GM12864 (cell line): ENCODE measurements around the gene TAP2.
"Not testable (repeated sequence)": the region's sequence is repeated elsewhere in the genome, so short reads cannot be mapped to it uniquely, and the experiment has no call there.

Experiments
- DNase-seq: peaks from one replicate; pipeline ENCODE4 v3.0.0-alpha.2; 2011; ENCODE audit warnings: low read depth
- H3K4me3 ChIP-seq: 2 replicates; pipeline ENCODE4 v1.5.1; 2011; ENCODE audit warnings: mild to moderate bottlenecking, low read depth, low read length, control low read depth
- TF ChIP-seq, protein P1 (sequence below): IDR thresholded peaks from 2 replicates; pipeline ENCODE4 v1.5.1; 2011; ENCODE audit warnings: low read depth, mild to moderate bottlenecking, moderate library complexity, low read length, control low read depth, inconsistent platforms; ENCODE audit errors: missing control alignments

The TAP2 gene

DNA sequence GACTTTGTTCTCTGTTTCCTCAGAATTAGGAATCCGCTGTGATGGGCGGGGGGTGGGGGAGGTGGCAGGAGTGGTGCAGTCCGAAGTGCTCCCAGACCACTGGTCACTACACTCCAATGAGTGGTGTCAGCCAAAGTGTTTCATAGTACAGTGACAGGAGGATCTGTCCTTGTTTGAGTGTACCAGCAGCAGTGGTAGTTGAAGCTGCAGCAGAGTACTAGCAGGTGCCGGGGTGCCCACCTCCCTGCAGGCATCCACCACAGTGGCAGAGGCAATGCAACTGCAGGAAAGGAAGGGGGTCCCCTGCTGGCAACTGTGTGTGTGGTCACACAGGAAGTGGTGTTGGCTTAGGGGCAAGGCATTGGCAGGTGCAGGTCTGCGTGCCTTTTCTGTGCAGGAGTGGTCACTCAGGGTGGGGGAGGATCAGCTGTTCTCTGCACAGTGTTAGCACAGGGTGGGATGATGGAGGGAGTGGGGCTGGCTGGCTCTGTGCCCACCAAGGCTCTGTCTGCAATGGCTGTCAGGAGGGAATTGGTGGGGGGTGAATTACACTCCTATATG is 31.4 kb downstream of the TAP2 start:
- H3K4me3 ChIP-seq, result no peak overlapping the region
- TF ChIP-seq, protein P1, sequence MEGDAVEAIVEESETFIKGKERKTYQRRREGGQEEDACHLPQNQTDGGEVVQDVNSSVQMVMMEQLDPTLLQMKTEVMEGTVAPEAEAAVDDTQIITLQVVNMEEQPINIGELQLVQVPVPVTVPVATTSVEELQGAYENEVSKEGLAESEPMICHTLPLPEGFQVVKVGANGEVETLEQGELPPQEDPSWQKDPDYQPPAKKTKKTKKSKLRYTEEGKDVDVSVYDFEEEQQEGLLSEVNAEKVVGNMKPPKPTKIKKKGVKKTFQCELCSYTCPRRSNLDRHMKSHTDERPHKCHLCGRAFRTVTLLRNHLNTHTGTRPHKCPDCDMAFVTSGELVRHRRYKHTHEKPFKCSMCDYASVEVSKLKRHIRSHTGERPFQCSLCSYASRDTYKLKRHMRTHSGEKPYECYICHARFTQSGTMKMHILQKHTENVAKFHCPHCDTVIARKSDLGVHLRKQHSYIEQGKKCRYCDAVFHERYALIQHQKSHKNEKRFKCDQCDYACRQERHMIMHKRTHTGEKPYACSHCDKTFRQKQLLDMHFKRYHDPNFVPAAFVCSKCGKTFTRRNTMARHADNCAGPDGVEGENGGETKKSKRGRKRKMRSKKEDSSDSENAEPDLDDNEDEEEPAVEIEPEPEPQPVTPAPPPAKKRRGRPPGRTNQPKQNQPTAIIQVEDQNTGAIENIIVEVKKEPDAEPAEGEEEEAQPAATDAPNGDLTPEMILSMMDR, result peak; percentile 20
- no peak for DNase-seq

DNA sequence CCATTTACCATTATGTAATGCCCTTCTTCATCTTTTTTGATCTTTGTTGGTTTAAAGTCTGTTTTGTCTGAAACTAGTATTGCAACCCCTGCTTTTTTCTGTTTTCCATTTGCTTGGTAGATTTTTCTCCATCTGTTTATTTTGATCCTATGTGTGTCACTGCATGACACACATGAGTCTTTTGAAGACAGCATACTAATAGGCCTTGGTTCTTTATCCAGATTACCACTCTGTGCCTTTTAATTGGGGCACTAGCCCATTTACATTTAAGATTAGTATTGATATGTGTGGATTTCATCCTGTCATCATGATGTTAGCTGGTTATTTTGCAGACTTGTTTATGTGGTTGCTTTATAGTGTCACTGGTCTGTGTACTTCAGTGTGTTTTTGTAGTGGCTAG is 33.1 kb downstream of the TAP2 start:
- H3K4me3 ChIP-seq, DNase-seq: not testable (repeated sequence)

DNA sequence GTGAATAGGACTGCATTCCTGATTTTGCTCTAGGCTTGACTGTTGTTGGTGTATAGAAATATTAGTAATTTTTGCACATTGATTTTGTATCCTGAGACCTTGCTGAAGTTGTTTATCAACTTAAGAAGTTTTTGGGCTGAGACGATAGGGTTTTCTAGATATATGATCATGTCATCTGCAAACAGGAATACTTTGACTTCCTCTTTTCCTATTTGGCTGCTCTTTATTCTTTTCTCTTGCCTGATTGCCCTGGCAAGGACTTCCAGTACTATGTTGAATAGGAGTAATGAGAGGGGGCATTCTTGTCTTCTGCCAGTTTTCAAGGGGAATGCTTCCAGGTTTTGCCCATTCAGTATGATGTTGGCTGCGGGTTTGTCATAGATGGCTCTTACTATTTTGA is 35.1 kb downstream of the TAP2 start:
- TF ChIP-seq, protein P1, result no peak
- DNase-seq, result no peak
- H3K4me3 ChIP-seq, result no peak overlapping the region

DNA sequence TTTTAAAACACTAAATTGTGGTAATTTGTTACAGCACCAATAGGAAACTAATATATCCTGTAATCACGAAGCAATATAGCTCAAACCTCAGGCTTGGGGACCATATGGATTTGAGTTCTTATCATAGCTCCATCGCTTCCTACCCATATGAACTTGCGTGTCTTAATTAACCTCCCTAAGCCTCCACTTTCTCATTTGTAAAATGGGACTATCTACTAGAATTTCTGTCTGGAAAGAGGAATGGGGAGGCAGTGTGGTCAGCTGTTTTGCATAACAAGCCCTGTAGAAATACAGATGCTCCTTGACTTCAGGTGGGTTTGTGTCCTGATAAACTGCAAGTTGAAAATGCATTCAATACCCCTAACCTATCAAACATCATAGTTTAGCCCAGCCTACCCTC is 38.8 kb downstream of the TAP2 start:
- TF ChIP-seq, protein P1, result no peak
- no peak for DNase-seq
- H3K4me3 ChIP-seq, result no peak overlapping the region

DNA sequence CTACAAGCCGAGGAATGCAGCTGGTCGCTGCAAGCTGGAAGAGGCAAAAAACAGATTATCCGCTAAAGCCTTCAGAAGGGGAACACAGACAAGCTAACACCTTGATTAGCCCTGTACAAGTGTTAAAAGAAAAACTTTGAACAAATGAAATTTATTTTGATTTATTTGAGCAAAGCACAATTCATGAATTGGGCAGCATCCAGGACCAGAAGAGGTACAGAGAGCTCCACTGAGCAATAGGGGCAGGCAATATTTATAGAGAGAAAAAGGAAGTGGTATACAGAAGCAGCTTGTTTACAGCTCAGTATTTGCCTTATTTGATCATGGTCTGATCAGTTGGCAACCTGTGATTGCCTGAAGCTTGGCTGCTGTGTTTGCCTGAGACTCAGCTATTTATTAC is 39.4 kb downstream of the TAP2 start:
- TF ChIP-seq, protein P1, result no peak
- no peak for DNase-seq
- no peak overlapping the region for H3K4me3 ChIP-seq

DNA sequence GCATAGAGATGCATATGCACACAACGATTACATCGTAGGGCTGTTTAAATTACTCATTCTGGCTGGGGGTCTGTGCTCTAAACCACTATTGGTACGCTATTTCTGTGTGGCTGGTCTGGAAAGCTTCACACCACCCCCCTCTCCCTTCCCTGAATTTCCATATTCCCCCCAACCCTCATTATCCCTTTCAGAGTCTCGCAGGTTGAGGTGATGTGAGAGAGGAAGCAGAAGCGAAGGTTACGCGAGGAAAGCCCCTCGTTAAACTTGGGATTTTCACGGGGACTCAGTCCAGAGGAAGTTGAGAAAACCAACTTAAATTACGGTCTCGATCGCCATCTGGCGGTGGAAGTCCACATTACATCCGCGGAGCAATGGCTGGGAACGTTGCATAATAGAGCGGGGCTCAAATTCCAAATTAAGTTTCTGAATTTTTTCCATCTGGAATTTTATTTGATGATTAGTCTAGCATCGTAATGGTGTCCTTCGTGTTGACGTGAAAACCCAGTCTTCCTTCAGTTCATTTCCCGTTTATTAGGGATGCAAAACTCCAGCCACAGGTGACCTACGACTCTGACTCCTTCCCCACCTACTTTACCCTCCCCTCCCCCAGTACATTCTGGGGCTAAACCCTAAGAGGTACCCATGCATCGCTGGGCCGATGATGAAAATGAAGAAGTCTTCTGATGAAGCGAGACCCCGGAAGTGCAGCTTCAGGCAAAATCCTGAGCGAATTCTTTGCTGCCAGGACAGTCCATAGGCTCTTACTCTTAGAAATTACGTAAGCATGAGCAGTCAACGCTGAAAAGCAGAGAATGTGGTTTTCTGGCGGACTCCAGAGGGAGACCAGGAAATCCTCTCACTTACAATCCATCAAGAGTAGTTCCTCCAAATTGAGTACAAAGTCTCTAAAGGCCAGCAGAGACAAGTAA is 41.4 kb downstream of the TAP2 start:
- TF ChIP-seq, protein P1, result peak; percentile 82
- H3K4me3 ChIP-seq, result peak overlapping the region; percentile 26; the same call in 1 of the 2 replicates
- no peak for DNase-seq

DNA sequence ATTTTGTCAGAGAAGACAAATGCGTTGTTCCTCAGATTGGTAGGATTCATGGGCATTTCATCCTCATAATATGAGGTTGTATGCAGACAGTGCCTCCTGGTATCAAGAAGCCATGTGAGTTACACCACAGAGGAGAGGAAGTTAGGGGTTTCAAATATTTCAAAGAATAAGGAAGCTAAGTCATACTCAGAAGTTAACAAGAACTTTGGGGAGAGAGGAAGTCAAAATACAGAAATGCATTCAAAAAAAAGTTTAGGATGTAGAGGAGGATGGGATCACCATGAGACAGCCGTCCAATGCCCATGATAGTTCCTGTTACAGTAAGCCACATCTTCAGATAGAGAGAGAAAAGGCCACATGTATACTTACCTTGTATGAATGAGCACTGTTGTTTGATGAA is 44.0 kb downstream of the TAP2 start:
- H3K4me3 ChIP-seq, result no peak overlapping the region
- TF ChIP-seq, protein P1, result no peak
- DNase-seq, result no peak
